GM12878 (cell line): ENCODE data around the gene COL9A2. TPM values are rescaled to one million over a fixed set of nuclear protein-coding genes. Genes with fewer than 3 reads are reported as not detected.

Experiments used
- ATAC-seq: fragments of 200-7000 bp; cut with Tn5 transposase; 3 replicates; pipeline ENCODE4 v1.9.1; 2020; ENCODE audit warnings: mild to moderate bottlenecking, moderate library complexity
- BruUV-seq: library from RNA; stranded (reverse); fragments of 400-500 nt; replicated peaks from 2 replicates; lab custom pipeline; 2021; lab: Mats Ljungman, UMichigan
- CTCF ChIA-PET: fragments of 300-600 bp; sonication (Branson Sonifier 250); formaldehyde crosslinking; extraction: SDS; loops from one replicate; lab custom pipeline; 2021; ENCODE audit warnings: inconsistent platforms; lab: Yijun Ruan, JAX
- POLR2A ChIA-PET: fragments of 350-600 bp; formaldehyde crosslinking; extraction: SDS; loops from one replicate; lab custom pipeline; 2021; ENCODE audit warnings: inconsistent platforms; lab: Charles Lee
- RAD21 ChIA-PET: fragments of 300-600 bp; sonication (Branson Sonifier 250); formaldehyde crosslinking; loops from one replicate; lab custom pipeline; 2023; ENCODE audit warnings: antibody characterized with exemption; ENCODE audit not compliant: unreplicated experiment; lab: Charles Lee
- SMC1A ChIA-PET: fragments of 300-600 bp; sonication (Branson Sonifier 250); formaldehyde crosslinking; loops from one replicate; lab custom pipeline; 2023; ENCODE audit not compliant: unreplicated experiment, uncharacterized antibody; lab: Charles Lee
- DNase-seq: peaks from one replicate; pipeline ENCODE4 v3.0.0-alpha.2; 2011; ENCODE audit warnings: low read depth, low spot score
- FAIRE-seq: peaks from 3 replicates; lab custom pipeline; 2011; peaks lifted over from hg19 to GRCh38; lab: Jason Lieb, UNC
- H2AFZ ChIP-seq: 2 replicates; pipeline ENCODE4 v1.6.0; 2011; ENCODE audit warnings: low read depth, low read length, control low read depth; ENCODE audit not compliant: control insufficient read depth
- H3K27ac ChIP-seq: 2 replicates; pipeline ENCODE4 v1.5.1; 2011; ENCODE audit warnings: control low read depth; ENCODE audit not compliant: control insufficient read depth, insufficient read depth
- H3K27me3 ChIP-seq, 2 experiments: replicated peaks in 1 of 2; 2 replicates each; pipeline versions ENCODE4 v1.6.0 to v1.6.1; 2011; ENCODE audit warnings: low read length in 1 of 2; ENCODE audit not compliant: control insufficient read depth in 2 of 2, insufficient read depth in 2 of 2
- H3K36me3 ChIP-seq, 2 experiments: 2 replicates each; pipeline ENCODE4 v1.5.1; 2011; ENCODE audit warnings: low read length in 1 of 2; ENCODE audit not compliant: control insufficient read depth in 2 of 2, insufficient read depth in 2 of 2
- H3K4me1 ChIP-seq: 2 replicates; pipeline ENCODE4 v1.6.1; 2011; ENCODE audit warnings: mild to moderate bottlenecking, low read length, moderate library complexity, mixed read lengths; ENCODE audit not compliant: control insufficient read depth, insufficient read depth
- H3K4me2 ChIP-seq: 2 replicates; pipeline ENCODE4 v1.6.0; 2011; ENCODE audit warnings: control low read depth; ENCODE audit not compliant: control insufficient read depth, insufficient read depth
- H3K4me3 ChIP-seq: fragments of 200-600 bp; sonication (generic); 2 replicates; pipeline ENCODE4 v1.5.1; 2016
- H3K79me2 ChIP-seq: 2 replicates; pipeline ENCODE4 v1.6.0; 2011; ENCODE audit warnings: low read length; ENCODE audit not compliant: control insufficient read depth, insufficient read depth
- H3K9ac ChIP-seq: 2 replicates; pipeline ENCODE4 v1.8.0; 2011; ENCODE audit warnings: low read length, control low read depth, mixed read lengths; ENCODE audit not compliant: control insufficient read depth, insufficient read depth
- H3K9me3 ChIP-seq: replicated peaks from 3 replicates; pipeline ENCODE4 v1.5.1; 2011; ENCODE audit warnings: mild to moderate bottlenecking, low read length; ENCODE audit not compliant: control insufficient read depth, insufficient read depth
- H4K20me1 ChIP-seq: 2 replicates; pipeline ENCODE4 v1.6.0; 2011; ENCODE audit not compliant: control insufficient read depth, insufficient read depth
- BACH1 ChIP-seq: fragments of 450-650 bp; IDR thresholded peaks from 2 replicates; pipeline ENCODE4 v1.6.1; 2017; ENCODE audit warnings: mild to moderate bottlenecking, borderline replicate concordance
- CHD4 ChIP-seq: fragments of 200-600 bp; sonication (generic); IDR thresholded peaks from 2 replicates; pipeline ENCODE4 v1.6.1; 2016; ENCODE audit warnings: mild to moderate bottlenecking
- CREB1 ChIP-seq: IDR thresholded peaks from 2 replicates; pipeline ENCODE4 v1.6.1; 2012; ENCODE audit warnings: low read depth, mild to moderate bottlenecking, inconsistent platforms
- GABPA ChIP-seq: IDR thresholded peaks from 2 replicates; pipeline ENCODE4 v1.6.1; 2014; ENCODE audit warnings: antibody characterized with exemption, low read depth, mild to moderate bottlenecking, inconsistent platforms
- HDGF ChIP-seq: fragments of 450-650 bp; IDR thresholded peaks from 2 replicates; pipeline ENCODE4 v1.6.1; 2016; ENCODE audit warnings: antibody characterized with exemption
- NFIC ChIP-seq: IDR thresholded peaks from 2 replicates; pipeline ENCODE4 v1.6.1; 2012; ENCODE audit warnings: low read depth, mild to moderate bottlenecking, inconsistent platforms, low read length, moderate library complexity
- RCOR1 ChIP-seq: conservative IDR thresholded peaks from 2 replicates; pipeline ENCODE4 v1.6.1; 2012; ENCODE audit warnings: low read depth, low read length, improper control_type of control experiment
- ZBED1 ChIP-seq: IDR thresholded peaks from 2 replicates; pipeline ENCODE4 v1.6.1; 2016; ENCODE audit warnings: borderline replicate concordance
- ZNF207 ChIP-seq: fragments of 450-650 bp; IDR thresholded peaks from 2 replicates; pipeline ENCODE4 v1.6.1; 2014; ENCODE audit warnings: antibody characterized with exemption, mild to moderate bottlenecking, borderline replicate concordance
- ZNF217 ChIP-seq: fragments of 450-650 bp; IDR thresholded peaks from 2 replicates; pipeline ENCODE4 v1.6.1; 2017; ENCODE audit warnings: antibody characterized with exemption, mild to moderate bottlenecking
- ZNF24 ChIP-seq: fragments of 450-650 bp; IDR thresholded peaks from 2 replicates; pipeline ENCODE4 v1.6.1; 2017; ENCODE audit warnings: antibody characterized with exemption, mild to moderate bottlenecking
- WGBS: methylation state at CpG from one replicate; pipeline ENCODE4 v1.1.6; 2016; ENCODE audit warnings: low lambda C conversion rate; ENCODE audit not compliant: insufficient replicate concordance, insufficient coverage; ENCODE audit errors: missing lambda C conversion rate; 5-methylcytosine and 5-hydroxymethylcytosine counted together
- in situ Hi-C: fragments of 300-500 bp; cut with MboI; formaldehyde crosslinking; loops from 9 replicates; pipeline ENCODE4 v1.14.3; 2018; ENCODE audit warnings: mixed read lengths
- intact Hi-C: fragments of 100-400 bp; cut with micrococcal nuclease; formaldehyde crosslinking; loops from one replicate; pipeline ENCODE4 v1.14.2; 2022; ENCODE audit not compliant: unreplicated experiment
- polyA plus RNA-seq, 11 experiments: library from polyadenylated mRNA; depleted of rRNA in 4 of 11; unstranded in 6 of 11; stranded (reverse) in 5 of 11; fragments of >200 nt; fragmentation: Nextera tagmentation in 4 of 11; fragmentation: Illumina TruSeq in 1 of 11; extraction: Ambion mirVana in 4 of 11; extraction: Trizol in 1 of 11; gene quantifications; 1 replicate in 1 of 11; 2 replicates in 10 of 11; pipeline versions ENCODE4 v1.2.1 to v1.2.3, GENCODE V29; 2011 to 2016; ENCODE audit warnings: inconsistent platforms in 2 of 11, missing spikeins in 2 of 11, low read depth in 1 of 11
- total RNA-seq, 4 experiments: library from RNA; depleted of rRNA in 3 of 4; stranded (reverse); fragments of >200 nt in 3 of 4; fragmentation: Illumina TruSeq in 1 of 4; extraction: Trizol in 1 of 4; gene quantifications; 2 replicates each; pipeline versions ENCODE4 v1.2.1 to v1.2.3, GENCODE V29; 2013 to 2021

Gene COL9A2
- total and polyA plus RNA-seq, 10 of the 15 experiments (the other 5 are each of a cell fraction or from before 2014, with no cell fraction given), result 3.1 to 63.3 (median 22.4) TPM

- H4K20me1 ChIP-seq, result no peaks in the 10 kb centered on the region
- in situ Hi-C loops (no loop called here), intact Hi-C loops (no loop called here)
- no peaks in the 10 kb centered on the region for H3K79me2 ChIP-seq
- H2AFZ ChIP-seq, result no peak overlapping the region
- CTCF ChIA-PET, result interaction anchor here (3.9 kb wide), 1 partner anchor 24 kb away, joined by 30 read pairs; no protein-coding TSS in a partner anchor
- no peaks in the 10 kb centered on the region; the same call in 1 of the 2 replicates for H3K4me1 ChIP-seq
- H3K9ac ChIP-seq, result no peak overlapping the region
- POLR2A ChIA-PET, result no interaction called here
- no peaks in the 10 kb centered on the region for H3K27me3 ChIP-seq
- no peak for FAIRE-seq
- 85% methylated on average over 2 of the region's 2 CpGs for WGBS
- H3K36me3 ChIP-seq, result no peaks in the 10 kb centered on the region
- BruUV-seq, result no TSS peak
- H3K4me3 ChIP-seq, result no peak overlapping the region
- H3K4me2 ChIP-seq, result no peak overlapping the region
- SMC1A ChIA-PET, result interaction anchor here (3.1 to 3.4 kb wide), 2 partner anchors 10 to 24 kb away, joined by 17 to 27 read pairs; no protein-coding TSS in a partner anchor
- DNase-seq, result no peak
- H3K9me3 ChIP-seq, result peaks cover 5% of the 10 kb centered on the region; the same call in 2 of the 3 replicates
- RAD21 ChIA-PET, result interaction anchor here (3.1 kb wide), 1 partner anchor 42 kb away, joined by 18 read pairs; no protein-coding TSS in a partner anchor
- H3K27ac ChIP-seq, result no peak overlapping the region
- TF ChIP-seq ZNF207 (no peak), ZNF24 (no peak), ZBED1 (no peak), RCOR1 (no peak), CREB1 (no peak), HDGF (no peak), GABPA (no peak), CHD4 (no peak), BACH1 (no peak), NFIC (no peak), ZNF217 (no peak)
- TF ChIP-seq, all 136 proteins: peak for 0
- no peak for ATAC-seq
Observed at GRCh38 chr1:40362199-40362598, 45.1 kb upstream of the COL9A2 start.
